PFSK-1 (cell line): Measurements from ENCODE around the gene EPHB3.

Experiments used
- FOXP2 ChIP-seq: optimal IDR thresholded peaks from 2 replicates; pipeline ENCODE3; 2011; ENCODE audit warnings: borderline replicate concordance, control low read depth, inconsistent platforms; ENCODE audit not compliant: insufficient read depth; ENCODE audit errors: extremely low read length, extremely low read depth
- POLR2AphosphoS5 ChIP-seq: IDR thresholded peaks from 2 replicates; pipeline ENCODE4 v1.6.1; 2012; ENCODE audit warnings: low read depth, mild to moderate bottlenecking, control low read depth, low read length, moderate library complexity
- REST ChIP-seq, 2 experiments: IDR thresholded peaks; 2 replicates each; pipeline versions ENCODE4 v1.6.1 to v1.8.0; 2011 to 2012; ENCODE audit warnings: low read depth in 2 of 2, low read length in 2 of 2, control low read depth in 1 of 2, inconsistent platforms in 1 of 2, mild to moderate bottlenecking in 1 of 2, moderate library complexity in 1 of 2; ENCODE audit not compliant: insufficient read depth in 1 of 2
- SIN3A ChIP-seq: IDR thresholded peaks from 2 replicates; pipeline ENCODE4 v1.6.1; 2012; ENCODE audit warnings: mild to moderate bottlenecking, low read length, moderate library complexity, borderline replicate concordance; ENCODE audit not compliant: insufficient read depth
- TAF1 ChIP-seq: IDR thresholded peaks from 2 replicates; pipeline ENCODE4 v1.6.1; 2012; ENCODE audit warnings: low read length, control low read depth, borderline replicate concordance; ENCODE audit not compliant: insufficient read depth

Gene EPHB3

GRCh38 chr3:184593928-184594303 is 32.3 kb downstream of the EPHB3 start:
- TF ChIP-seq POLR2AphosphoS5 (no peak), TAF1 (no peak), SIN3A (no peak), REST (IDR thresholded peaks at IDR 0.05; ENCODE audit: insufficient read depth in 1 of 2, low read depth in 2 of 2, low read length in 2 of 2) (no peak), FOXP2 (no peak)

- TF ChIP-seq SIN3A (no peak), FOXP2 (no peak)
These were observed 32.9 kb downstream of the EPHB3 start for GRCh38 chr3:184594371-184595001.

GRCh38 chr3:184595726-184596125 is 34.1 kb downstream of the EPHB3 start:
- TF ChIP-seq FOXP2 (no peak), REST (IDR thresholded peaks at IDR 0.05; ENCODE audit: insufficient read depth in 1 of 2, low read depth in 2 of 2, low read length in 2 of 2) (no peak), TAF1 (no peak), POLR2AphosphoS5 (no peak), SIN3A (no peak)

GRCh38 chr3:184596233-184596632 is 34.6 kb downstream of the EPHB3 start:
- TF ChIP-seq SIN3A (no peak), FOXP2 (no peak), POLR2AphosphoS5 (no peak), TAF1 (no peak)

- TF ChIP-seq SIN3A = no peak
- no peak for TF ChIP-seq POLR2AphosphoS5
- no peak for TF ChIP-seq FOXP2
- no peak for TF ChIP-seq REST (IDR thresholded peaks at IDR 0.05; ENCODE audit: insufficient read depth in 1 of 2, low read depth in 2 of 2, low read length in 2 of 2)
- TF ChIP-seq TAF1 = no peak
These were observed 35.4 kb downstream of the EPHB3 start for GRCh38 chr3:184596886-184597575.
